ENCODE data around the gene SPSB2. TPM values are rescaled to one million over a fixed set of nuclear protein-coding genes. Genes with fewer than 3 reads are reported as not detected.
A peak's percentile ranks its signal among the peaks of the same experiment; 100 is the strongest.

Gene SPSB2
- total and polyA plus RNA-seq, 7 donors, result 4.6 to 17.4 (median 10.5) TPM

GRCh38 chr12:6917491-6918231, 44.6 kb upstream of the SPSB2 start:
- no peak overlapping the region for H3K4me3 ChIP-seq
- peaks cover 0 to 25% (median 22%) of the 10 kb centered on the region in 4 donors for H3K4me1 ChIP-seq
- no peaks in the 10 kb centered on the region for H3K9me3 ChIP-seq
- H3K27me3 ChIP-seq, result no peaks in the 10 kb centered on the region
- no peak for DNase-seq
- H3K36me3 ChIP-seq, result peaks cover 0 to 45% (median 6%) of the 10 kb centered on the region in 4 donors
- TF ChIP-seq CTCF (IDR thresholded peaks at IDR 0.05), result no peak
- TF ChIP-seq POLR2AphosphoS5 (IDR thresholded peaks at IDR 0.05), result no peak
- no peak for TF ChIP-seq POLR2A (IDR thresholded peaks at IDR 0.05)
- TF ChIP-seq EP300 (IDR thresholded peaks at IDR 0.05), result no peak
- 82 to 86% methylated on average over 14 of the region's 14 CpGs for WGBS, 2 donors
- no peak overlapping the region for H3K27ac ChIP-seq
- intact Hi-C loops (cut with DNase I), result no loop called here

GRCh38 chr12:6916426-6917200, 43.5 kb upstream of the SPSB2 start:
- 96% methylated on average over 11 of the region's 11 CpGs for WGBS, 2 donors
- intact Hi-C loops (cut with DNase I), result no loop called here
- Histone ChIP-seq H3K36me3 (peaks cover 0 to 37% (median 4%) of the 10 kb centered on the region in 4 donors), H3K9me3 (no peaks in the 10 kb centered on the region), H3K27me3 (no peaks in the 10 kb centered on the region), H3K4me3 (no peak overlapping the region), H3K27ac (peak overlapping the region in 1 of 4 donors; percentile 90), H3K4me1 (peaks cover 0 to 25% (median 22%) of the 10 kb centered on the region in 4 donors)
- peak; percentile 66 for DNase-seq
- TF ChIP-seq EP300 (IDR thresholded peaks at IDR 0.05), result no peak
- no peak for TF ChIP-seq CTCF (IDR thresholded peaks at IDR 0.05)
- TF ChIP-seq POLR2A (IDR thresholded peaks at IDR 0.05), result no peak
- no peak for TF ChIP-seq POLR2AphosphoS5 (IDR thresholded peaks at IDR 0.05)

- Histone ChIP-seq H3K4me3 (no peak overlapping the region), H3K27ac (peak overlapping the region; percentile 83 to 92 (median 90)), H3K4me1 (peaks cover 0 to 25% (median 22%) of the 10 kb centered on the region in 4 donors), H3K36me3 (peaks cover 0 to 33% (median 4%) of the 10 kb centered on the region in 4 donors), H3K27me3 (no peaks in the 10 kb centered on the region), H3K9me3 (no peaks in the 10 kb centered on the region)
- 68 to 85% methylated on average over 14 of the region's 14 CpGs for WGBS, 2 donors
- TF ChIP-seq CTCF (IDR thresholded peaks at IDR 0.05) (no peak), EP300 (IDR thresholded peaks at IDR 0.05) (no peak), POLR2AphosphoS5 (IDR thresholded peaks at IDR 0.05) (no peak), POLR2A (IDR thresholded peaks at IDR 0.05) (no peak)
- no peak for DNase-seq
- intact Hi-C loops (cut with DNase I), result no loop called here
Measured at GRCh38 chr12:6915789-6916285, 42.7 kb upstream of the SPSB2 start.

- WGBS, 2 donors, result 13 to 27% methylated on average over 29 of the region's 29 CpGs
- Histone ChIP-seq H3K4me1 (peaks cover 0 to 25% (median 22%) of the 10 kb centered on the region in 4 donors), H3K36me3 (peaks cover 0 to 33% (median 4%) of the 10 kb centered on the region in 4 donors), H3K9me3 (no peaks in the 10 kb centered on the region), H3K4me3 (peak overlapping the region; percentile 79 to 90 (median 86)), H3K27me3 (no peaks in the 10 kb centered on the region), H3K27ac (peak overlapping the region; percentile 83 to 92 (median 90))
- DNase-seq, result peak; percentile 67
- TF ChIP-seq EP300 (IDR thresholded peaks at IDR 0.05) (no peak), POLR2AphosphoS5 (IDR thresholded peaks at IDR 0.05) (no peak), POLR2A (IDR thresholded peaks at IDR 0.05) (no peak), CTCF (IDR thresholded peaks at IDR 0.05) (no peak)
- intact Hi-C loops (cut with DNase I), result no loop called here
Measured at GRCh38 chr12:6914947-6915788, 42.1 kb upstream of the SPSB2 start.
